ENCODE measurements around the gene CREBBP.

- TF ChIP-seq POLR2A (IDR thresholded peaks at IDR 0.05), result no peak
- no peak for TF ChIP-seq CTCF (IDR thresholded peaks at IDR 0.05 in 8 of 11, conservative IDR thresholded peaks at IDR 0.05 in 3 of 11)
- no peak for TF ChIP-seq POLR2AphosphoS5 (IDR thresholded peaks at IDR 0.05)
Observed at GRCh38 chr16:3718628-3719027, 161.9 kb downstream of the CREBBP start.
